ENCODE results near the gene WDR1.

WDR1 gene

DNA sequence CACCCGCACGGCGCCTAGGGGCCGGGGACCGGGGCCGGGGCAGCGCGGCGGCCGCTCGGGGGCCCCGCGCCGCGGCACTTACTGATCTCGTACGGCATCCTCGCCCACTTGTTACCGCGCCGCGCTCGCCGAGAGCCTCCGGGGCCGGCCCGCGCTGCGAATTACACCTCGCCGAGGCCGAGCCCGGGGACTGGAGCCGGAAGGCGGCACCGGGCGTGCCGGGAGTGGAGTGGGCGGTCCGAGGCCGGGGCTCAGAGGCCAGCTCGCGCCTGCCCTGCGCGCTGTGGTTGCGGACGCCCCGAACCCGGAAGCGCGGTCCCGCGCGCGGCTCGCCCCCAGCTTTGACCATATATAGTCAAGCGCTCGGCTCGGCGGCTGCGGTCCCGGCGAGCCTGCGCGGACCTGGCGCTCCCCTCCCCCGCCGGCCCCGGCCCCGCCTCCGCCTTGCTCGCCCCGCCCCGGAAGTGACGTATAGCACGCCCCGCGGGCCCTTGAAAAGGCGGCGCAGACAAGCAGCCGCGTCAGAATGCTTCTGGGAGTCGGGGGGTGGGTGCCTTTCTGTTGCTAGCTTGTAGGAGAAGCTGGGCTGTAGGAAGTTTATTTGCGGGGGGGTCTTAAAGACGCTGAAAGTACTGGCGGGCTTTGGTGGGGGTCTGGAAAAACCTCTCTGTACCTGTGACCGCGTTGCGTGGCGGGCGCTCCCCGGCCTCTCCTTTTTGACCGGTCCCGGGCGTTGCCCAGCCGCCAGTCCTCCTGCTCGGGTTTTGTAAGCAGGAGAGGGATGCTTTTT, at the start of gene WDR1:
WDR1 (minus strand) TSS at position 231 of the 790 bp plus-strand sequence; CDS start at position 98, 133 bp downstream.
- DNase-seq = peak; percentile 89

GRCh38 chr4:10164877-10165283, 48.3 kb upstream of the WDR1 start:
- DNase-seq = no peak

GRCh38 chr4:10163296-10163695, 46.7 kb upstream of the WDR1 start:
- DNase-seq = no peak

DNA sequence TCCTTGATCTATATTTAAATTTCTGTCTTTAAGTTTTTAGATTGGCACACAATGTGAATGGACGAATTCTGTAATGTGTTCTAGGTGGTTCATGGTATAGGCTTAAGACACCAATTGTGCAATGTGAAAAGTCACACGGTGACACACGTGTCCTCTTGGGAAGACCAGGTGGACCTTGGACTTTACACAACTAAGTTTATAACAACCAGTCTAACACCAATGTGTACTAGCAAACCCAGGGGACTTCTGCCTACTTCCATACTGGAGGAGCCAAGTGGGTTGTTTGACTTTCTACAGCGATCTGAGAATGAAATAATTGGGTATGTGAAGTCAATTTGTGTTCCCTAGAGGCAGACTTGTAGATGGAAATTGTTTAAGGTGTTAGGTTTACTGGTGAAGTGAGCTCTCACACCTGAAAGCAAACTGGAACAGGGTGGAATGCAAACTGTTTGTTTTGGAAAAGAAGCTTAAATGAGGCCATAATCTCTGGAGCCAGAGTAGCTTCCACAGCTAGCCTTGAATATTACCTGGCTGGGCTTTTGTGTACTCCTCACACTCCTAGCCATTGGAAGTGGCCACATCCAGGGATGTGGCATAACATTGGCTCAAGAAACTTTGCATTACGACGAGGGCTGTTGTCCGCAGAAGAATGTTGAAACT, 45.9 kb upstream of the WDR1 start:
- DNase-seq = no peak

- DNase-seq = peak; percentile 34
Observed at GRCh38 chr4:10161840-10162239, 45.2 kb upstream of the WDR1 start.

DNA sequence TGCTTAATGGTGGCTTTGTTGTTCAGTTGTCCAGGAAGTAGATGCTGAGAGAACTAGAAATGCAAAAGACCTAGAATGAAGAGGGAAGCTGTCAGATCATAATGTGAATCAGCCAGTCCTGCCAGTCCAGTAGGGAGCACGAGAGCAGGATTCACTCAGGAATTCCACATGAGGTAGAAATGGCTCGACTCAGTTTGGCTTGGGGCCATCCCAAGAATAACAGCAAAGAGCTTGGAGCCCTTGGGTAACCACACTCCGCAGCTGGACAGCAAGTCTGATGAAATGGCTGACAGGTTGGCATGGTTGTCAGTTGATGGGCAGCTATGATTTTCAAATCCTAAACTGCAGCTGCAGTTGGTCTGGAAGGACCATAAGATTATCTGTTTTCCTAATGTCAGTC, 44.5 kb upstream of the WDR1 start:
- DNase-seq = no peak

- no peak for DNase-seq
Observed at GRCh38 chr4:10160281-10160856, 43.8 kb upstream of the WDR1 start.

DNA sequence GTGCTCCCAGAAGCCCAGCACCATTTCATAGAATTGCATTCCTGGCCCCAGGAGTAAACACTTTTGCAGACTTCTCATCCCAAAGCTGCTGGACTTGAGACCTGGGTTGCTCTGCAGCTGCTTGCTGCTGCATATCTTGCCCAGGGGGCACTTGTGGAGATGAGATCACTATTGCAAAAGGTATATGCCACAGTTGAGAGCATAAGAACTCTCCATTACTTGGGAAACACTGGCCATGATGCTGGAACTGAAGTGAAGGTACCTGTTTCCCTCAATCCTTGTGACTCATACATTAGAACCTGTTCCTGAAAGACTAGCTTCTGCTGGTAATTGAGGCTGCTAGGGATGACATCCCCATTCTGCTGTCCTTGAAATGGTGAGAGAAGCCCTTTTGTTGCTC, 43.1 kb upstream of the WDR1 start:
- DNase-seq = no peak

DNA sequence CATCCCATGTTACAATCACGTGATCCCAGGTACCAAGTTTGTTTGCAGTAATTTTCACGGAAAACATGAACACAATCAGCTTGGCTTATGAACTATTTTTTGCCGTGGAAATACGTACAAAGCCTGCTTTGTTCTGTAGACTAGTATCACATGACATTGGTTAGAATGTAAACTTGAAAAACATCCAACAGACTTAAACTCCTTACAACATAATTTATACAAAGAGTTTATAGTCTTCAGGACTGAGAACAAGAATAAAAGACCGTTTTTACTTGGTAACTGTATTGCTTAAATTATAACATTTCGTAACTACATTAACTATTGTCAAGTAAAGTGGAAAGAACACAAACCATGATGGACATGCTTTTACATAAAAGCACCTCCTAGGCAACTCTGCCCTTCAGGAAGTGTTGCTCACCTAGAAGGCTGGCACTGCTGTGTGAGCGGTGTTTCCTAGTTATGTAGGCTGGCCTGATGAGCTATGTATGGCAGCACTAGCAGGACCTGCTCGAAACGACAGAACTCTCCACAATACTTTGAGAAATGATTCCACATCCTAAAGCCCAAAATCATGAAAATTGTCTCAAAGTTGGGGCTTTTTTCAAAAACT, 41.8 kb upstream of the WDR1 start:
- no peak for DNase-seq

DNA sequence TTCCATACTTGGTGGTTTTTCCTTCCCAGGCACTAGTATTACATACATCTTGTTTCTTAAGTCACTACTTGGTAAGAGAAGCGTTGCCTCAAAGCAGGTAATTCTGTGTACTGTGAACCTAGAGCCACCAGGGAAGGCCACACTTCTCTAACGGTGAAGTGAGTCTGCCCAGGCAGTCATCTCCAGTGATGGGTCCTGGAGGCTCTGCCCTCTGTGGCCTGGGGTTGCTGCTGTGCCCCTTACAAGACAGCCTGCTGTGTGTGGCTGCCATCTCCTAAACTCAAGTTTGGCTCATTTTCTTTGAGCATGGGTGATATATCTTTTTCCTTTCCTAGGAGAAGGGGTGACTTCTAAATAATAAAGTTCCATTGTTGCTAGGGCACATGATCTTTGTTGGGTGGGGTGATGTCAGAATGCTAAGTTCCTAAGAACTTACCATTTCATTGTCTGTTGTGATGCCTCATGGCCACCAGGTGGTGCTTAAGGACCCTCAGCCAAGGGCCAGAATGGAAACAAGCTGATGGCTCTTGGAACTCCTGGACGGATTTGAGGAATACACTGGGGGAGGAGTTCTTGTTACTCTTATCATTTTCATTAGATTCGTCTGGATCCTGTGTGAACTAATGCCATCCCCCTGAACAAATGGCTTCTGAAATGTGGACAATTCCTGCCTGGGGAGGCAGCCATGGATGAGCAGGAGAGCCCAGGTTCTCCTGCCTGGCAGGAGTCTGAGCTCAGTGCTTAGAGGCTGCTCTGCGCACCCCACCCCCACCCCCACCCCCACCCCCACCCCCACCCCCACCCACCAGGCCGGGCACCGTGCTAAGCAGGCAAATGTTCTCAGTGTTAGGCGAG, 41.1 kb upstream of the WDR1 start:
- peak; percentile 39 for DNase-seq

DNA sequence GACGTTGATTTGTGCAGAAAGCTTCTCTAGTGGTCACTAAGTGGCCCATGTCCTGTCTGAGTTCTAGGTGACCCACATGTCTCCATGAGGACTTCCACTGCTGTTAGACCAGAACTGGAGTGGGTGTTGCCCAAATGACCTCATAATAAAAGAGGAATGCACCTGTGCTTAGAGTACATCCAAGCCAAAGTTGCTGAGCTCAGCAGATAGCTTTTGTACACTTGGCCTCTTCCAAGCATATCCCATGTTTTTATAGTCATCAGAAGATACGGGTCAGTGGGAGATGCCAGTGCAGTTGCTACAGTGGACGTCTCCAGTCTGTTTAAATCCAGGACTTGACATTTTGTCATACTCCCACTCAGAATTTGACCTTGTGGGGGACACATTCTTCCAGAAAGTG, 37.6 kb upstream of the WDR1 start:
- no peak for DNase-seq

DNA sequence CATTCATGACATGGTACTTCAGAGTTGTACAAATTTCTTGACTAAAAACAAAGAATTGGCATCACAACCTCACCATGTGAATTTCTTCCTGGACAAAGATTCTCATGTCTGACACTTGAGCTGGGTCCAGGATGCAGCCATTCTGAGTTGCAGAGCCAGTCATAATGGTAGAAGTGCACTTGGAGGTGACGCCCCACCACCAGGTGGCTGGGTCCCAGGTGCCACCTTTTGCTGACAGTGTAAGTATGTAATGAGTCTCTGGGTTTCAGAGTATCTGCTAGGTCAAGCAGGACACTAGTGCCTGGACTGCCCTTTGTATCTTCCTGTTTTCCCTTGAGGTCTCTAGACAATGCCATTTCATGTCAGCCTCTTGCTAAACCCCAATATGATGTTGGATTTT, 36.6 kb upstream of the WDR1 start:
- DNase-seq = no peak

- no peak for DNase-seq
Observed at GRCh38 chr4:10151182-10151581, 34.6 kb upstream of the WDR1 start.

GRCh38 chr4:10144966-10145365, 28.4 kb upstream of the WDR1 start:
- DNase-seq = no peak

DNA sequence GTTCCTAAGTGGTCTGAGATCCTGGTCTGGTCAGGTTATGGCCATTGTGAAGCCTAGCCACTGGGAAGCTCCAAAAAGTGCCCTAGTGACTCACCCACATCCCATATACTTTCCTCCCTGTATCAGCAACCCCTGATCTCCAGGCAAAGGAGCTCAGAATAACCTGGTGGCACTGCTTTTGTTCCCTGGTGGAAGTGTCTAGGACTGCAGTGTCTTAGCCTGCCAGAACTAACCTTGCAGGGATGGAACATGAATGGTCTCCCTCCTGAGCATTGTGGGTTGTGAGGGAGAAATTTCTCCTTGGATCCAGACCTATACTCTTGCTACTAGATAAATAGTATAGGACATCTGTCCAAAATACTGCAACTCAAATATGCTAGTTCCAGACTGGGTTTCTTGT, 27.9 kb upstream of the WDR1 start:
- no peak for DNase-seq

DNA sequence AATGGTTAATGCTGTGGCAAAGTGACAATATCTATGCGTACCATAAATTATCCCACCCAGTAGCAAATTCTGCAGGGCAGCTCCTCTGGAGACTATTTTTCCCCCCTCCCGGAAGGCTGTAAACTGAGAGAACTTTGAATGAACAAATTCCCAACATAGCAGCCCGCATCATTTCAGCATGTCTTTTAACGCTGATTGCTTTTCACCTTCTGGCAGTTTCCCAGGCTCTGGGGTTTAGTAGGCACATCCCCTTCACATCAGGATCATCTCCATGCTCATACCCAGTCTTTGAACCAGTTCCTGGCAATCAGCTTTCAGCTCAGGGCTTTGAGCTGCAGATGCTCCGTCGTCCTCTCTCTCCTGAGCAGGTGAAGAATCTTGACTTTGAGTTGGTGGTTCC, 26.6 kb upstream of the WDR1 start:
- no peak for DNase-seq

DNA sequence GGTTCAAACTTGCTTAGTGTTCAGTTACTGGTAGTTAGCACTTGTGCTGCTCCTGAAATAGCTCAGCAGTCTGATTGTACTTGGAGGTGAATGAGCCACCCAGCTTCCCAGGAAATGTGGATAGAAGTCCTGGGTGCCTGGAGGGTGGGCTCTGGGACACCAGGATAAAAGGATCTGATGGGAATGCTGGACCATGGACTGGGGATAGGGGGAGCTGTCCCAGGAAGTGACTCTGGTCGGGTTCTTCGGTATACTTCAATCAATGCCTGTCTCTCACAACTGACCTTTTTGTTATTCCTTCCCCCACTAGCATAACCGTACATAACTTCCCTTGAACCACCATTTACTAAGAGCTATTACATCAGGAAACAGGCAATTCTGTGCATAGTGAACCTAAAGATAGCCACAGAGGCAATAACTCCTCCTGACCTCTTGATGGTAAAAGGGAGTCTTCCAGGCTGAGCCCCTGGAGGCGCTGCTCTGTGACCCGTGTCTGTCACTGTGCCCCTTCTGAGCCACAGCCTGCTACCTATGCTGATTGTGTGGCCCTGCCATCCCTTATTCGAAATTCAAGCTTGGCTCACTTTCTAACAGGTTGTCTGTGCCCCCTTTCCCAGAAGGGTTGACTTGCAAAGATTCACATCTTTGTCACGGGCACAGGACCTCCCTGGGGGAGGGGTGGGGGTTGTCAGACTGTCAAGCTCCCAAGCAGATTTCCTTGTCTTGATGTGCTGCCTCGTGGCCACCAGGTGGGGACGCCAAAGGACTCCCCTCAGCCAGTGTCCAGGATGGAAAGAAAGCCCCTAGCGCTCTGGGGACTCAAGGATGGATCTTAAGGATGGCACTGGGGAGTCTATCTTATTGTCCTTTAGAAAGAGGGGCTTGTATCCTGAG, 24.5 kb upstream of the WDR1 start:
- no peak for DNase-seq

DNA sequence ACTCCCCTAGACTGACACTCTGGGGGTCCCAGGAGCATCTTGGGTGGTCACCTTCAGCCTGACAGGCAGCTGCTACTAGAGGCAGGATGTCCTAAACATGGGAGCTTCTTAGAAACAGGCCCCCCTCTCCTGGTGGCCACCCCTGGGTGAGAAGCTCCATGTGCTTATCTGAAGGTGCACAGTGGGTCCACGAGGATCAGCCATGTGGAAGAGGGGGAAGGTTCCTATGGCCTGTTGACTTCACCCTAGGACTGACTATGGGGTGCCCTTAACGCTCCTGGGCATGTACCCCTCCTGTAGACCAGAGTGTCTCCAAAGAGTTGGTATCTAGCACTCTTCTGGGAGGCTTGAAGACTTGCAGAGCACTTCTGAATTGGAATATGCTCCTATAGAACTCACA, 22.9 kb upstream of the WDR1 start:
- no peak for DNase-seq

GRCh38 chr4:10135260-10135659, 18.7 kb upstream of the WDR1 start:
- no peak for DNase-seq

- no peak for DNase-seq
Observed at GRCh38 chr4:10134141-10134540, 17.5 kb upstream of the WDR1 start.

DNA sequence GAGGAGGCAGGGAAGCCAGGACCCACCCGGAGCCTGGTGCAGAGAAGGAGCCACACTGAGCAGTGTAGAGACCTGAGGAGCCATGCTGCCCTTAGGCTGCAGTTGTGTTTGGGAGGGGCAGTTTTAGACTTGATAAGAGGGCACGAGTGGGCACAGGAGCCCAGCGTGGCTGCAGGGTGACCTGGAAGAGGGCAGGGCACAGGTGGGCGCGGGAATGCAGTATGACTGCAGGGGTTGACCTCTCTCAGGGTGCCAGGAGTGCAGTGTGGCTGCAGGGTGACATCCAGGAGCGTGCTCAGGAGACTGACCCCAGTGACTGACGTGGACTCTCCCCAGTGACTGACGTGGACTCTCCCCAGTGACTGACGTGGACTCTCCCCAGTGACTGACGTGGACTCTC, 14.6 kb upstream of the WDR1 start:
- DNase-seq = no peak

Measured in activated CD4-positive, CD25-positive, alpha-beta regulatory T cell treated with anti-CD3 and anti-CD28 coated beads, Interleukin-2, amount 50 U/mL, for 72 hours (primary cell).